Activated B cell treated with CpG ODN at 0.5 μM for 24 hours (primary cell): ENCODE data around the gene KAT6B. TPM values are rescaled to one million over a fixed set of nuclear protein-coding genes. Genes with fewer than 3 reads are reported as not detected.

Experiments used
- ATAC-seq: fragments of 200-7000 bp; cut with Tn5 transposase; one replicate; pipeline ENCODE4 v1.10.0; 2021; ENCODE audit warnings: low read depth, mild to moderate bottlenecking, moderate library complexity
- CTCF ChIA-PET: fragments of 350-600 bp; sonication (Branson Sonifier 250); formaldehyde crosslinking; loops from one replicate; lab custom pipeline; 2021; ENCODE audit warnings: antibody characterized with exemption; lab: Charles Lee
- POLR2A ChIA-PET: fragments of 350-600 bp; sonication (Branson Sonifier 250); formaldehyde crosslinking; loops from one replicate; lab custom pipeline; 2021; ENCODE audit warnings: antibody characterized with exemption; lab: Charles Lee
- DNase-seq: peaks from one replicate; pipeline ENCODE4 v3.0.0; 2022
- H3K27ac Mint-ChIP-seq: one replicate; pipeline ENCODE4 v1.8.0; 2020; ENCODE audit warnings: mixed read lengths
- H3K27me3 Mint-ChIP-seq: one replicate; pipeline ENCODE4 v1.8.0; 2021; ENCODE audit warnings: mixed read lengths
- H3K36me3 Mint-ChIP-seq: one replicate; pipeline ENCODE4 v1.8.0; 2021; ENCODE audit warnings: low read depth, mixed read lengths
- H3K4me1 Mint-ChIP-seq: one replicate; pipeline ENCODE4 v1.8.0; 2021; ENCODE audit warnings: mixed read lengths
- H3K4me3 Mint-ChIP-seq: one replicate; pipeline ENCODE4 v1.8.0; 2020; ENCODE audit warnings: mild to moderate bottlenecking, mixed read lengths
- H3K9me3 Mint-ChIP-seq: one replicate; pipeline ENCODE4 v1.8.0; 2020; ENCODE audit warnings: mixed read lengths
- intact Hi-C: fragments of 100-400 bp; cut with micrococcal nuclease; formaldehyde crosslinking; loops from one replicate; pipeline ENCODE4 v1.15.1; 2024
- total RNA-seq: library from RNA; stranded (reverse); gene quantifications from 2 replicates; pipeline ENCODE4 v1.2.3, GENCODE V29; 2022
- TF ChIP-seq, protein P1 (sequence below): fragments of 200-600 bp; IDR thresholded peaks from one replicate; pipeline ENCODE4 v1.8.0; 2022; ENCODE audit warnings: antibody characterized with exemption, mild to moderate bottlenecking

The KAT6B gene
- total RNA-seq, 1 donor from 2014 or later, result 45.2 TPM

- H3K27ac Mint-ChIP-seq, result no peak overlapping the region
- no peaks in the 10 kb centered on the region for H3K9me3 Mint-ChIP-seq
- H3K4me1 Mint-ChIP-seq, result peaks cover 14% of the 10 kb centered on the region
- CTCF ChIA-PET, result no interaction called here
- TF ChIP-seq, protein P1, sequence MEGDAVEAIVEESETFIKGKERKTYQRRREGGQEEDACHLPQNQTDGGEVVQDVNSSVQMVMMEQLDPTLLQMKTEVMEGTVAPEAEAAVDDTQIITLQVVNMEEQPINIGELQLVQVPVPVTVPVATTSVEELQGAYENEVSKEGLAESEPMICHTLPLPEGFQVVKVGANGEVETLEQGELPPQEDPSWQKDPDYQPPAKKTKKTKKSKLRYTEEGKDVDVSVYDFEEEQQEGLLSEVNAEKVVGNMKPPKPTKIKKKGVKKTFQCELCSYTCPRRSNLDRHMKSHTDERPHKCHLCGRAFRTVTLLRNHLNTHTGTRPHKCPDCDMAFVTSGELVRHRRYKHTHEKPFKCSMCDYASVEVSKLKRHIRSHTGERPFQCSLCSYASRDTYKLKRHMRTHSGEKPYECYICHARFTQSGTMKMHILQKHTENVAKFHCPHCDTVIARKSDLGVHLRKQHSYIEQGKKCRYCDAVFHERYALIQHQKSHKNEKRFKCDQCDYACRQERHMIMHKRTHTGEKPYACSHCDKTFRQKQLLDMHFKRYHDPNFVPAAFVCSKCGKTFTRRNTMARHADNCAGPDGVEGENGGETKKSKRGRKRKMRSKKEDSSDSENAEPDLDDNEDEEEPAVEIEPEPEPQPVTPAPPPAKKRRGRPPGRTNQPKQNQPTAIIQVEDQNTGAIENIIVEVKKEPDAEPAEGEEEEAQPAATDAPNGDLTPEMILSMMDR, result no peak
- ATAC-seq (no peak), DNase-seq (no peak)
- H3K36me3 Mint-ChIP-seq, result no peaks in the 10 kb centered on the region
- no peak overlapping the region for H3K4me3 Mint-ChIP-seq
- intact Hi-C loops, result no loop called here
- POLR2A ChIA-PET, result no interaction called here
- no peaks in the 10 kb centered on the region for H3K27me3 Mint-ChIP-seq
Measured at GRCh38 chr10:75038335-75038734, 211.9 kb downstream of the KAT6B start.

DNA sequence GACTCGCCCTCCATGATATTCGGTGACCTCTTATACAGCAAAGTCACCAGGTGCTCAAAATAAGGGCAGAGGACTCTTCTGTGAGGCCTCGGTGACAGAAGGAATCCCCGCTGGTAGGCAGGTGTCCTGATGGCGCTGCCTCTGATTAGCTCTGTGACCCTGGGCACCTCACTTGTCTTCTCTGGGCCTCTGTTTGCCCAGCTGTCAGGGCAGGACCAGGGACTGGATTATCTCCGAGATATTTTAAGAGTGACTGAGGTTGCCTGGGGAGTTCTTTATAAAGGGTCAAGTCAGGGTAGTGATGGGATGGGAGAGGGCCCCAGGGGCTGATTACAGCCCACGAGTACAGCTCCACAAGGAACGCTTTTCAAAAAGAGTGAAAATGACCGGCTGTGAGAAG lies 214.2 kb downstream of the KAT6B start:
- CTCF ChIA-PET, result no interaction called here
- DNase-seq (no peak), ATAC-seq (no peak)
- intact Hi-C loops, result no loop called here
- Mint-ChIP-seq H3K27me3 (peaks cover 2% of the 10 kb centered on the region), H3K4me1 (peaks cover 17% of the 10 kb centered on the region), H3K4me3 (no peak overlapping the region), H3K36me3 (no peaks in the 10 kb centered on the region), H3K9me3 (no peaks in the 10 kb centered on the region), H3K27ac (no peak overlapping the region)
- POLR2A ChIA-PET, result no interaction called here
- TF ChIP-seq, protein P1, result no peak

DNA sequence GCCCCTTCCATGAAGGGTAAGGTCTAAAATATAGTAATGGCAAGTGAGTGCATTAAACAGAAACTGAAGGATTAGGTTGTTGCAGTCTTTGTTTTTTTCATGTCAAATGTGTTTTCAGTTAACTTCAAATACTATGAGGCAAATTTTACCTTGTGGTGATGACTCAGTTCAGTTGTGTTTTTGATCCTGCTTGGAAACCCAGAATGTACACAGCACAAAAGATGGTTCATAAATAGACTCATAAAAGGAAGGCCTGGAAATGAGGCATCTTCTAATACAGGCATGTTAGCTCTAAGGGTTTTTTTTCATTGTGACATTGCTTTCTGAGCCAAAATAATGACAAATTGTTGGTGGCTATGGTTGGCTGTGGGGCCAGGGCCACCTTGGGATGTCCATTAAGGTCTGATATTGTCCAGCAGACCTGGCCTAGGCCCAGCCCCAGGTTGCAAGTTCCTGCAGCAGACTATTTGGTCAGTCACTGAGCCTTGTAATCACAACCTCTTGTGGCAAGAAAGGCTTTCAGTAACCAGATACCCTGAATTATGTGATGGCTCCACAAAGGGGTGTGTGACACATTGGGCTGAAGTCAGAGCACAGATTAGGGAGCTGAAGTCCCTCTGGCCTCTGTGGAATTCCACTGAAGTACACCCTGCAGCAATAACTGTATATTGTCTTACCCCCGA lies 216.0 kb downstream of the KAT6B start:
- Mint-ChIP-seq H3K4me1 (peaks cover 5% of the 10 kb centered on the region), H3K4me3 (no peak overlapping the region), H3K27me3 (peaks cover 2% of the 10 kb centered on the region), H3K9me3 (no peaks in the 10 kb centered on the region), H3K36me3 (no peaks in the 10 kb centered on the region), H3K27ac (no peak overlapping the region)
- intact Hi-C loops, result no loop called here
- DNase-seq (no peak), ATAC-seq (no peak)
- TF ChIP-seq, protein P1, result no peak
- ChIA-PET POLR2A (no interaction called here), CTCF (no interaction called here)

- POLR2A ChIA-PET, result no interaction called here
- peaks cover 5% of the 10 kb centered on the region for H3K4me1 Mint-ChIP-seq
- CTCF ChIA-PET, result no interaction called here
- TF ChIP-seq, protein P1, result no peak
- no peaks in the 10 kb centered on the region for H3K36me3 Mint-ChIP-seq
- H3K9me3 Mint-ChIP-seq, result no peaks in the 10 kb centered on the region
- DNase-seq (peak; percentile 29), ATAC-seq (peak; percentile 85)
- H3K27me3 Mint-ChIP-seq, result peaks cover 2% of the 10 kb centered on the region
- H3K4me3 Mint-ChIP-seq, result peak overlapping the region; percentile 77
- intact Hi-C loops, result no loop called here
- H3K27ac Mint-ChIP-seq, result peak overlapping the region; percentile 50
Measured at GRCh38 chr10:75043256-75044131, 217.1 kb downstream of the KAT6B start.

DNA sequence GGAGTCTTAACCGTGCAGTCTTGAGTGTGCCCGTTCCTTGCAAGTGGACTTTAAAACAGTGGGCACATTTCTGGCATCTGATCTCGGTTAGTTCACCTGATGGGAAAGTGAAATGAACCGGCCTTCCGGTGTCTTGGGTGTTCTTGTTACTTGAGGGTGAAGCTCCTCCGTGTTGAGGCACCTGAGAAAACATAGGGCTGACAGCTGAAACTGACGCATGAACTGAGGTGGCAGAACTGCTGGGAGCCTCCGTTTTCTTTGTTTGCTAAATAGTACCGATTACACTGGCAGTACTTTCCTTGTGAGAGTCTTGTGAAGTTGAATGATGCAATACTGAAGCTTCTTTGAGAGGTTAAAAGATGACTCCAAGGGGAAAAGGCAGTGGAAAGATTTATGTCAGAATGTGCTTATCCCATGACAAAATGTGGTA lies 222.3 kb downstream of the KAT6B start:
- TF ChIP-seq, protein P1, result no peak
- ChIA-PET CTCF (no interaction called here), POLR2A (no interaction called here)
- no peak overlapping the region for H3K4me3 Mint-ChIP-seq
- H3K4me1 Mint-ChIP-seq, result peaks cover 5% of the 10 kb centered on the region
- H3K27me3 Mint-ChIP-seq, result peaks cover 2% of the 10 kb centered on the region
- ATAC-seq, result no peak
- DNase-seq, result no peak
- intact Hi-C loops, result no loop called here
- no peaks in the 10 kb centered on the region for H3K36me3 Mint-ChIP-seq
- H3K27ac Mint-ChIP-seq, result no peak overlapping the region
- H3K9me3 Mint-ChIP-seq, result no peaks in the 10 kb centered on the region
